GM12878 (cell line): ENCODE results near the gene NFIX. TPM values are rescaled to one million over a fixed set of nuclear protein-coding genes. Genes with fewer than 3 reads are reported as not detected.

Experiments used
- BACH1 ChIP-seq: fragments of 450-650 bp; IDR thresholded peaks from 2 replicates; pipeline ENCODE4 v1.6.1; 2017; ENCODE audit warnings: mild to moderate bottlenecking, borderline replicate concordance
- CBX3 ChIP-seq: fragments of 200-600 bp; sonication (generic); IDR thresholded peaks from 2 replicates; pipeline ENCODE4 v1.6.1; 2016; ENCODE audit warnings: low read depth, borderline replicate concordance
- CEBPZ ChIP-seq: fragments of 150-350 bp; IDR thresholded peaks from 2 replicates; pipeline ENCODE4 v1.6.1; 2016; ENCODE audit warnings: low read depth, low read length
- EGR1 ChIP-seq, 2 experiments: IDR thresholded peaks; 1 replicate in 1 of 2; 2 replicates in 1 of 2; pipeline ENCODE4 v1.6.1; 2011 to 2012; ENCODE audit warnings: low read depth in 2 of 2, low read length in 2 of 2, borderline replicate concordance in 1 of 2, mild to moderate bottlenecking in 1 of 2, moderate library complexity in 1 of 2
- FOXM1 ChIP-seq: IDR thresholded peaks from 2 replicates; pipeline ENCODE4 v1.6.1; 2012; ENCODE audit warnings: low read depth, mild to moderate bottlenecking, inconsistent platforms, low read length, moderate library complexity
- HCFC1 ChIP-seq: fragments of 150-350 bp; IDR thresholded peaks from 2 replicates; pipeline ENCODE4 v1.6.1; 2014; ENCODE audit warnings: low read length
- HDGF ChIP-seq: fragments of 450-650 bp; IDR thresholded peaks from 2 replicates; pipeline ENCODE4 v1.6.1; 2016; ENCODE audit warnings: antibody characterized with exemption
- MEF2A ChIP-seq: IDR thresholded peaks from 2 replicates; pipeline ENCODE4 v1.6.1; 2011; ENCODE audit warnings: low read depth, mild to moderate bottlenecking, low read length, moderate library complexity; ENCODE audit not compliant: insufficient read depth
- MLLT1 ChIP-seq: fragments of 450-650 bp; IDR thresholded peaks from 2 replicates; pipeline ENCODE4 v1.6.1; 2016; ENCODE audit warnings: mild to moderate bottlenecking
- NR2C2 ChIP-seq: IDR thresholded peaks from 2 replicates; pipeline ENCODE4 v1.6.1; 2011; ENCODE audit warnings: borderline replicate concordance, low read depth; ENCODE audit not compliant: control insufficient read depth, insufficient read length
- NRF1 ChIP-seq: conservative IDR thresholded peaks from 2 replicates; pipeline ENCODE4 v1.6.1; 2011; ENCODE audit warnings: mild to moderate bottlenecking, low read depth, low read length, improper control_type of control experiment
- RUNX3 ChIP-seq: IDR thresholded peaks from 2 replicates; pipeline ENCODE4 v1.6.1; 2012; ENCODE audit warnings: low read length, inconsistent platforms
- ZNF207 ChIP-seq: fragments of 450-650 bp; IDR thresholded peaks from 2 replicates; pipeline ENCODE4 v1.6.1; 2014; ENCODE audit warnings: antibody characterized with exemption, mild to moderate bottlenecking, borderline replicate concordance
- ZNF592 ChIP-seq: fragments of 450-650 bp; IDR thresholded peaks from 2 replicates; pipeline ENCODE4 v1.6.1; 2017; ENCODE audit warnings: mild to moderate bottlenecking, moderate library complexity
- polyA plus RNA-seq, 11 experiments: library from polyadenylated mRNA; depleted of rRNA in 4 of 11; unstranded in 6 of 11; stranded (reverse) in 5 of 11; fragments of >200 nt; fragmentation: Nextera tagmentation in 4 of 11; fragmentation: Illumina TruSeq in 1 of 11; extraction: Ambion mirVana in 4 of 11; extraction: Trizol in 1 of 11; gene quantifications; 1 replicate in 1 of 11; 2 replicates in 10 of 11; pipeline versions ENCODE4 v1.2.1 to v1.2.3, GENCODE V29; 2011 to 2016; ENCODE audit warnings: inconsistent platforms in 2 of 11, missing spikeins in 2 of 11, low read depth in 1 of 11
- total RNA-seq, 4 experiments: library from RNA; depleted of rRNA in 3 of 4; stranded (reverse); fragments of >200 nt in 3 of 4; fragmentation: Illumina TruSeq in 1 of 4; extraction: Trizol in 1 of 4; gene quantifications; 2 replicates each; pipeline versions ENCODE4 v1.2.1 to v1.2.3, GENCODE V29; 2013 to 2021
- TF ChIP-seq, protein P1 (sequence below): fragments of 450-650 bp; conservative IDR thresholded peaks from 2 replicates; pipeline ENCODE4 v1.6.1; 2017; ENCODE audit warnings: mild to moderate bottlenecking, moderate library complexity

The NFIX gene
- total and polyA plus RNA-seq, 10 of the 15 experiments (the other 5 are each of a cell fraction or from before 2014, with no cell fraction given) = 0.02 to 2.2 (median 0.28) TPM

GRCh38 chr19:13118424-13119193 lies 123.3 kb downstream of the NFIX start (continued):
- TF ChIP-seq ZNF592 = no peak
- TF ChIP-seq MLLT1 = 0 out of 2 replicates have a peak, but pooled peaks have one; percentile 47
- TF ChIP-seq BACH1 = no peak
- no peak for TF ChIP-seq HDGF
- no peak for TF ChIP-seq HCFC1
- no peak for TF ChIP-seq NRF1
- no peak for TF ChIP-seq ZNF207
- 0 out of 2 replicates have a peak, but pooled peaks have one; percentile 23 for TF ChIP-seq RUNX3
- TF ChIP-seq EGR1 (IDR thresholded peaks at IDR 0.05; ENCODE audit: borderline replicate concordance in 1 of 2, low read depth in 2 of 2, low read length in 2 of 2) = peak in 1 of 2 experiments; percentile 95; a peak in 2 of 3 replicates
- TF ChIP-seq, protein P1, sequence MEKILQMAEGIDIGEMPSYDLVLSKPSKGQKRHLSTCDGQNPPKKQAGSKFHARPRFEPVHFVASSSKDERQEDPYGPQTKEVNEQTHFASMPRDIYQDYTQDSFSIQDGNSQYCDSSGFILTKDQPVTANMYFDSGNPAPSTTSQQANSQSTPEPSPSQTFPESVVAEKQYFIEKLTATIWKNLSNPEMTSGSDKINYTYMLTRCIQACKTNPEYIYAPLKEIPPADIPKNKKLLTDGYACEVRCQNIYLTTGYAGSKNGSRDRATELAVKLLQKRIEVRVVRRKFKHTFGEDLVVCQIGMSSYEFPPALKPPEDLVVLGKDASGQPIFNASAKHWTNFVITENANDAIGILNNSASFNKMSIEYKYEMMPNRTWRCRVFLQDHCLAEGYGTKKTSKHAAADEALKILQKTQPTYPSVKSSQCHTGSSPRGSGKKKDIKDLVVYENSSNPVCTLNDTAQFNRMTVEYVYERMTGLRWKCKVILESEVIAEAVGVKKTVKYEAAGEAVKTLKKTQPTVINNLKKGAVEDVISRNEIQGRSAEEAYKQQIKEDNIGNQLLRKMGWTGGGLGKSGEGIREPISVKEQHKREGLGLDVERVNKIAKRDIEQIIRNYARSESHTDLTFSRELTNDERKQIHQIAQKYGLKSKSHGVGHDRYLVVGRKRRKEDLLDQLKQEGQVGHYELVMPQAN = 0 out of 2 replicates have a peak, but pooled peaks have one; percentile 16
- TF ChIP-seq MEF2A = no peak
- TF ChIP-seq CBX3 = no peak
- no peak for TF ChIP-seq FOXM1
- no peak for TF ChIP-seq NR2C2
- TF ChIP-seq CEBPZ = no peak
